Fibroblast of lung (primary cell): Measurements from ENCODE around the gene HHIPL1.

Source experiments
- EZH2 ChIP-seq: IDR thresholded peaks from 2 replicates; pipeline ENCODE4 v1.5.1; 2012; ENCODE audit warnings: low read length, control low read depth, mild to moderate bottlenecking; ENCODE audit errors: missing control alignments
- TF ChIP-seq, protein P1 (sequence below), 2 donors: IDR thresholded peaks in 1 of 2; conservative IDR thresholded peaks in 1 of 2; 1 replicate in 1 of 2; 2 replicates in 1 of 2; pipeline ENCODE4 v1.5.1; 2011 to 2012; ENCODE audit warnings: low read length in 2 of 2, control low read depth in 1 of 2, inconsistent platforms in 1 of 2, low read depth in 1 of 2, mild to moderate bottlenecking in 1 of 2

DNA sequence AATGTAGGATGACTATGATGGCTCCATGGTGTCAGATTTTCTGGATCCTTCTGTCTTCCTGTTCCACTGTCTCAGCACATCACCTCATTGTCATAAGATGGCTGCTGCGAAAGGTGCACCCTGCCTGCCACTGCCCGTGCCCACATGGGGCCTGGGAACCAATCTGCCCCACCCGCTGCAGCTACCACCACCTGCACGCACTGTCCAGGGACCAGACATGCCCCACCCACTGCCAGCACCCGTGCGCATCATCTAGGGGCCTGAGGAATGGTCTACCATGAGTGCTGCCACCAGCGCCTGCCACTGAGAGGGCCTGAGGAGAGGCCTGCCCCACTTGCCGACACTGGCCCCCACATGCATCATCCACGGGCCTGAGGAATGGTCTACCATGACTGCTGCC is 63.0 kb downstream of the HHIPL1 start:
- TF ChIP-seq, protein P1, sequence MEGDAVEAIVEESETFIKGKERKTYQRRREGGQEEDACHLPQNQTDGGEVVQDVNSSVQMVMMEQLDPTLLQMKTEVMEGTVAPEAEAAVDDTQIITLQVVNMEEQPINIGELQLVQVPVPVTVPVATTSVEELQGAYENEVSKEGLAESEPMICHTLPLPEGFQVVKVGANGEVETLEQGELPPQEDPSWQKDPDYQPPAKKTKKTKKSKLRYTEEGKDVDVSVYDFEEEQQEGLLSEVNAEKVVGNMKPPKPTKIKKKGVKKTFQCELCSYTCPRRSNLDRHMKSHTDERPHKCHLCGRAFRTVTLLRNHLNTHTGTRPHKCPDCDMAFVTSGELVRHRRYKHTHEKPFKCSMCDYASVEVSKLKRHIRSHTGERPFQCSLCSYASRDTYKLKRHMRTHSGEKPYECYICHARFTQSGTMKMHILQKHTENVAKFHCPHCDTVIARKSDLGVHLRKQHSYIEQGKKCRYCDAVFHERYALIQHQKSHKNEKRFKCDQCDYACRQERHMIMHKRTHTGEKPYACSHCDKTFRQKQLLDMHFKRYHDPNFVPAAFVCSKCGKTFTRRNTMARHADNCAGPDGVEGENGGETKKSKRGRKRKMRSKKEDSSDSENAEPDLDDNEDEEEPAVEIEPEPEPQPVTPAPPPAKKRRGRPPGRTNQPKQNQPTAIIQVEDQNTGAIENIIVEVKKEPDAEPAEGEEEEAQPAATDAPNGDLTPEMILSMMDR (conservative IDR thresholded peaks at IDR 0.05 in 1 of 2, IDR thresholded peaks at IDR 0.05 in 1 of 2; ENCODE audit: low read depth in 1 of 2, low read length in 2 of 2) = no peak
- no peak for TF ChIP-seq EZH2
